A549 (cell line): ENCODE data around the gene LTBP3.

Source experiments
- CEBPB ChIP-seq, 2 experiments: fragments of >200 bp in 1 of 2; sonication (Bioruptor Twin) in 1 of 2; formaldehyde crosslinking in 1 of 2; IDR thresholded peaks; 2 replicates each; pipeline ENCODE4 v1.6.1; 2012 to 2016
- CTCF ChIP-seq: fragments of >200 bp; sonication (Bioruptor Twin); formaldehyde crosslinking; IDR thresholded peaks from 3 replicates; pipeline ENCODE4 v1.5.1; 2016
- HDAC2 ChIP-seq: fragments of 200-600 bp; sonication (generic); IDR thresholded peaks from 2 replicates; pipeline ENCODE4 v1.6.1; 2016
- HOXA7 ChIP-seq: fragments of 250-450 bp; sonication (Bioruptor Pico); IDR thresholded peaks from 2 replicates; pipeline ENCODE4 v1.5.0; 2020; ENCODE audit warnings: mild to moderate bottlenecking, moderate library complexity
- MAX ChIP-seq: IDR thresholded peaks from 2 replicates; pipeline ENCODE4 v1.6.1; 2012
- MYC ChIP-seq: IDR thresholded peaks from 2 replicates; pipeline ENCODE4 v1.6.1; 2012; ENCODE audit warnings: mild to moderate bottlenecking, inconsistent platforms, low read length, improper control_type of control experiment, borderline replicate concordance

GRCh38 chr11:65554057-65554818, 3.9 kb downstream of the LTBP3 start:
- TF ChIP-seq MAX (no peak), CTCF (no peak), CEBPB (IDR thresholded peaks at IDR 0.05) (no peak), HOXA7 (CRISPR knock-in tag) (no peak), HDAC2 (no peak), MYC (no peak)
